Coronary artery (tissue), 2 donors: Measurements from ENCODE around the gene INAFM2.
A peak's percentile ranks its signal among the peaks of the same experiment; 100 is the strongest.

Experiments used
- DNase-seq: peaks from one replicate; pipeline ENCODE4 v3.0.0-alpha.2; 2017; ENCODE audit warnings: low spot score
- H3K27ac ChIP-seq, 2 donors: fragments of 200-600 bp; sonication (generic); one replicate each; pipeline ENCODE4 v1.5.1; 2016 to 2019
- H3K4me3 ChIP-seq: fragments of 200-600 bp; sonication (generic); 2 replicates; pipeline ENCODE4 v1.5.1; 2016; ENCODE audit warnings: mild to moderate bottlenecking, moderate library complexity
- TF ChIP-seq, protein P1 (sequence below): fragments of 200-600 bp; sonication (generic); IDR thresholded peaks from one replicate; pipeline ENCODE4 v1.5.1; 2019; ENCODE audit warnings: antibody characterized with exemption

Gene INAFM2

DNA sequence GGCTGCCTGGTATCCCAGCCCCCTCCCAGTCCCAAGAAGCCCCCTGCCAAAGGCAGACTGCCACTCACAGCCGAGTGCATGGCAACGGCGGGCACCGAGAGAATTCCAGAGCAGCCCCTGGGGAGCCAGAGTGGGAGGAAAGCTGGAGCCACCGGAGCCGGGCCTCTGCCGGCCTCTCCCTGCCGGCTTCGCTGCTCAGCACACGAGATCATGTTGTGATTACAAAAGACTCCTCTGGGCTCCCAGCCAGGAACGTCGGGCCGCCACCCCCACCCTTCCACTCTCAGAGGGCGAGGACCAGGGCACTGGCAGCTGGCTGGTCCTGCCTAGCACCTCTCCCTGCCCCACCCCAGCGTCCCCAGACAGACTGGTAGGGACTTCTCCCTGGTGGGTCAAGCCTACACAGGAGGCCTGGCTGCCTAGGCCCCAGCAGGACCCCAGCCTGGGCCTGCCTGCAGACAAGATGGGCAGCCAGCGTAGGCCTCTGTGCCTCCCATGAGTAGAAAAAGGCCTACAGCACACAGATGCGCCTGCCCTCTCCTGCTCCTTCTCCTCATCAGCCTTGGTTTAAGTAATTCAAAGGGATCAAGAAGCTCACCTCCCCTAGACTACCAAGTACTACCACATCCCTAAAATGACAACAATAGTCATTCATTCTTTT is 17.4 kb downstream of the INAFM2 start, which contains the start of gene CCDC9B:
Gene CCDC9B (minus strand): TSS at position 200 of the 661 bp plus-strand sequence. CDS start 120 bp downstream, at position 80.
- DNase-seq, result peak; percentile 94
- H3K4me3 ChIP-seq, result peak within 1 kb of the TSS; percentile 60
- TF ChIP-seq, protein P1, sequence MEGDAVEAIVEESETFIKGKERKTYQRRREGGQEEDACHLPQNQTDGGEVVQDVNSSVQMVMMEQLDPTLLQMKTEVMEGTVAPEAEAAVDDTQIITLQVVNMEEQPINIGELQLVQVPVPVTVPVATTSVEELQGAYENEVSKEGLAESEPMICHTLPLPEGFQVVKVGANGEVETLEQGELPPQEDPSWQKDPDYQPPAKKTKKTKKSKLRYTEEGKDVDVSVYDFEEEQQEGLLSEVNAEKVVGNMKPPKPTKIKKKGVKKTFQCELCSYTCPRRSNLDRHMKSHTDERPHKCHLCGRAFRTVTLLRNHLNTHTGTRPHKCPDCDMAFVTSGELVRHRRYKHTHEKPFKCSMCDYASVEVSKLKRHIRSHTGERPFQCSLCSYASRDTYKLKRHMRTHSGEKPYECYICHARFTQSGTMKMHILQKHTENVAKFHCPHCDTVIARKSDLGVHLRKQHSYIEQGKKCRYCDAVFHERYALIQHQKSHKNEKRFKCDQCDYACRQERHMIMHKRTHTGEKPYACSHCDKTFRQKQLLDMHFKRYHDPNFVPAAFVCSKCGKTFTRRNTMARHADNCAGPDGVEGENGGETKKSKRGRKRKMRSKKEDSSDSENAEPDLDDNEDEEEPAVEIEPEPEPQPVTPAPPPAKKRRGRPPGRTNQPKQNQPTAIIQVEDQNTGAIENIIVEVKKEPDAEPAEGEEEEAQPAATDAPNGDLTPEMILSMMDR, result no peak
- H3K27ac ChIP-seq, result peak within 1 kb of the TSS; percentile 91 to 98

DNA sequence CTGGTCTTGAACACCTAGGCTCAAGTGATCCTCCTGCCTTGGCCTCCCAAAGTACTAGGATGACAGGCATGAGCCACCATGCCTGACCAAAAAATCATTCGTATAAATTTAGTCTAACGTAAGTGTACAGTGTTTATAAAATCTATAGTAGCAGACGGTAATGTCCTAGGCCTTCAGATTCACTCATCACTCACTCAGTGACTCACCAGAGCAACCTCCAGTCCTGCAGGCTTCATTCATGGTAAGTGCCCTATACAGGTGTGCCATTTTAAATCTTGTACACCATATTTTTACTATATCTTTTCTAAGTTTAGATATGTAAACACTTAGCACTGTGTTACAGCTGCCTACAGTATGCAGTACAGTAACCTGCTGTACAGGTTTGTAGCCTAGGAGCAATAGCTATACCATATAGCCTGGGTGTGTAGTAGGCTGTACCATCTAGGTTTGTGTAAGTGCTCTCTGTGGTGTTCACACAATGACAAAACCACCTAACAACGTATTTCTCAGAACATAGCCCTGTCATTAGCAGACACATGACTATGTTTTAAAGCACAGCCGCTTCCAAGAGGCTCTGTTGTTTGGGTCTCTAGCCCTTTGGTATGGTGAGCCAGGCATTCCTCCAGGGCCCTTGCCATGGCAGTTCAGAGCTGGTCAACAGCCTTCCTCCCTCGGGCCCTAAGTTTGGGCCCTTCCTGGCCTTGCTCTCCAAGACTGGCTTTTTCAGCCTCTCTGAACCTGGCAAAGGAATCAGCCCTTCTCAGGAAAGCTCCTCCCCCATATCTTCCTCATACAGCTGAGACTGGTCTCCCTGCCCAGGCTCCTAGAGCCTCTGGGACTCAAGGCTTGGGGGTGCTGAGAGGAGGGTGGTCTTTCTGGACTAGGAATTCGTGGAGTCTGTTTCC is 19.2 kb downstream of the INAFM2 start:
- Histone ChIP-seq H3K4me3 (no peak overlapping the region), H3K27ac (peak overlapping the region; percentile 84)
- TF ChIP-seq, protein P1, result no peak
- DNase-seq, result no peak

DNA sequence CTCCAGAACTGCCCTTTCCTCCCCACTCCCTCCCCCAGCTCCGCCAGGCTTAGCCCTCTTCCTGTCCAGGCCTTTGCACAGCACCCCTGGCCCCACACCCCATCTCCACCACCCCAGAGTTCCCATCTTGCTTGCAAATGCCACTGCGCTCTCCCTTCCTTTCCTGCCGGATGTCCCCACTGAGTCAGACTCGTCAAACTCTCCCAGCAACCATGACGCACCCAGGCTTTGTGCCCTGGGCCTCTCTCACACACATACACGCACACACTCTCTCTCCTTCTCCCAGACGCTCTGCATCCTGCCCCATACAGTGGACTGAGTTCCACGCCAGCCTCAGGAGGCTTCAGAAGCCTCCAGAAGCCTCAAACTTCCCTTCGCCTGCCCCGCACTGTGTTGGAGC is 20.0 kb downstream of the INAFM2 start:
- Histone ChIP-seq H3K4me3 (no peak overlapping the region), H3K27ac (peak overlapping the region; percentile 84)
- TF ChIP-seq, protein P1, result no peak
- no peak for DNase-seq

- Histone ChIP-seq H3K4me3 (no peak overlapping the region), H3K27ac (peak overlapping the region; percentile 84)
- TF ChIP-seq, protein P1, result no peak
- DNase-seq, result no peak
Measured at GRCh38 chr15:40344217-40344616, 20.7 kb downstream of the INAFM2 start.

DNA sequence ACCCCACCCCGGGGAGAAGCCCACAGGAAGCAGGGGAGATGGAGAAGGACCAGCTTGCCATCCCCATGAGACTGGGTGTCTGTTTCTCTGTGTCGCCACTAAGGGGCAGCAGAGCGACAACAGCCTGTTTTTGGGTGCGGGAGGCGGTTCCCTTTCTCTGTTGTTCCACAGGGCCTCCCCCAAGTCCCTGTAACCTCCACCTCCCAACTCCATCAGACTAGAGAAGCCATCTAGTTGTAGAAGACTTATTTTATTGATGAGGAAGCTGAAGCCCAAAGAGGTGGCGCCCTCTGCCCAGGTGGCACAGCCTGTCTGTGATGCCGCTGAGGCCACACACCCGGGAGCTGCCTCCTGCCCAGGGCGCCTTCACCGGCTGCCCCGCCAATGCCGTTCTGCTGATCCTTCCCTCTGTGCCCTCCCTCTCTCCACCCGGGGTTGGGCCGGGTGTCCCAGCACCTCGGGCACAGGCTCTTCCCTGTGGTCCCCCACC is 21.2 kb downstream of the INAFM2 start:
- Histone ChIP-seq H3K27ac (peak overlapping the region; percentile 84), H3K4me3 (no peak overlapping the region)
- no peak for DNase-seq
- TF ChIP-seq, protein P1, result peak; percentile 51

DNA sequence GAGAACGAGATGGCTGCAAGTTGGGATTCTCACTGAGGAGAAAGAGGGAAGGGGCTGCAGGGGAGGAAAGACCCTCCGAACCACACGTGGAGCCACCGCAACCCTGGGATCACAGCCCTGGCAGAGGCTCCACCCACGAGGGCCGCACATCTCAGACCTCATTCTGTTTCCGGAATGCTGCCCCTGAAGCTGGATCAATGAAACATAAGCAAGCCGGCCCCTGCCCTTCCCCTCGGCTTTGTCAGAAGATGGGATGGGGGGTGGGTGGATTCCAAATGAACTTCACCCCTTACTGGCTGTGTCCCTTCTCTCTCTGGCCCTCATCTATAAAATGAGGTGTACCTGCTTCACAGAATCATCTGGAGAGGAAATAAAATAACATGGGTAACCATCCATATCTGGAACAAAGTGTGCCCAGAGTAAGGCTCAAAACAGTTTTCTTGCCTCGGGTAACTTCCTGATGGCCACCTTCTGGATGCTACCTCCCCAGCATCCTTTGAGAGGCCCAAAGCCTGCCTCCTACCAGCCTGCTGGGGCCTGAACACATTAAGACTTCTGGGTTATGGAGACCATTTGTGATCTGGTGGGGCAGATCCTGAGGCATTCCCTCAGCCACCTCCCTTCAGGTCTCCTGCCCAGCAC is 21.9 kb downstream of the INAFM2 start:
- no peak for DNase-seq
- TF ChIP-seq, protein P1, result no peak
- H3K4me3 ChIP-seq, result no peak overlapping the region
- H3K27ac ChIP-seq, result peak overlapping the region in 1 of 2 donors; percentile 84
